HFF-Myc (cell line): ENCODE results near the gene OR51L1.

Source experiments
- DNase-seq: peaks from one replicate; pipeline ENCODE4 v3.0.0-alpha.2; 2011; ENCODE audit warnings: low read depth; ENCODE audit errors: extremely low read depth
- H3K4me3 ChIP-seq: replicated peaks from 2 replicates; pipeline ENCODE4 v1.5.1; 2011; ENCODE audit warnings: low read depth, mild to moderate bottlenecking, control low read depth, low read length
- TF ChIP-seq, protein P1 (sequence below): IDR thresholded peaks from 2 replicates; pipeline ENCODE4 v1.5.1; 2012; ENCODE audit warnings: mild to moderate bottlenecking, low read depth, low read length, control low read depth; ENCODE audit errors: missing control alignments

OR51L1 gene

DNA sequence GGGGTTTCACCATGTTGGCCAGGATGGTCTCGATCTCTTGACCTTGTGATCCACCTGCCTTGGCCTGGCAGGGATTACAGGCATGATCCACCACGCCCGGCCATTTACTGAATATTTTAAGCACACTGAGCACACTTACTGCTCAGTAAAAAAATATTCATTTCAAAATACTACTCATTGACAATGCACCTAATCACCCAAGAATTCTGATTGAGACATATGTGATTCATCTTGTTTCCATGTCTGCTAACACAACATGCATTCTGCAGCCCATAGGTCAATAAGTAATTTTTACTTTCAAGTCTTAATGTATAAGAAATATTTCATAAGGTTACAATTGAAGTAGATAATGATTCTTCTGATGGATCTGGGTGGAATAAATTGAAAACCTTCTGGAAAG, 47.4 kb downstream of the OR51L1 start:
- no peak for DNase-seq
- H3K4me3 ChIP-seq, result no peak overlapping the region
- TF ChIP-seq, protein P1, sequence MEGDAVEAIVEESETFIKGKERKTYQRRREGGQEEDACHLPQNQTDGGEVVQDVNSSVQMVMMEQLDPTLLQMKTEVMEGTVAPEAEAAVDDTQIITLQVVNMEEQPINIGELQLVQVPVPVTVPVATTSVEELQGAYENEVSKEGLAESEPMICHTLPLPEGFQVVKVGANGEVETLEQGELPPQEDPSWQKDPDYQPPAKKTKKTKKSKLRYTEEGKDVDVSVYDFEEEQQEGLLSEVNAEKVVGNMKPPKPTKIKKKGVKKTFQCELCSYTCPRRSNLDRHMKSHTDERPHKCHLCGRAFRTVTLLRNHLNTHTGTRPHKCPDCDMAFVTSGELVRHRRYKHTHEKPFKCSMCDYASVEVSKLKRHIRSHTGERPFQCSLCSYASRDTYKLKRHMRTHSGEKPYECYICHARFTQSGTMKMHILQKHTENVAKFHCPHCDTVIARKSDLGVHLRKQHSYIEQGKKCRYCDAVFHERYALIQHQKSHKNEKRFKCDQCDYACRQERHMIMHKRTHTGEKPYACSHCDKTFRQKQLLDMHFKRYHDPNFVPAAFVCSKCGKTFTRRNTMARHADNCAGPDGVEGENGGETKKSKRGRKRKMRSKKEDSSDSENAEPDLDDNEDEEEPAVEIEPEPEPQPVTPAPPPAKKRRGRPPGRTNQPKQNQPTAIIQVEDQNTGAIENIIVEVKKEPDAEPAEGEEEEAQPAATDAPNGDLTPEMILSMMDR, result no peak

DNA sequence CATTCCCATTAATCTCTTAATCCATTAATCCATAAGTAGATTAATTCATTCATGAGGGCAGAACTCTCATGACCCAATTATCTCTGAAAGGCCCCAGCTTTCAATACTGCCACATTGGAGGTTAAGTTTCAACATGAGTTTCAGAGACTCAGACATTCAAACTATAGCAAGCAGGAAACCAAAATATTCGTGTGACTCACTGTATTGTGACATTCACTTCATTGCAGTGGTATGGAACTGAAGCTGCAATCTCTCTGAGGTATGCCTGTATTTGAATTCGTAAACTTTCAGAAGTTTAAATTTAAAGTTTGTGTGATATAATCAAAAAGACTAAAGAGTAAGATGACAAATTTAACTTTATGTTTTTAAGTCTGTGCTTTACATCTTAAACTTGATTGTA, 48.7 kb downstream of the OR51L1 start:
- TF ChIP-seq, protein P1, result no peak
- DNase-seq, result no peak
- no peak overlapping the region for H3K4me3 ChIP-seq

DNA sequence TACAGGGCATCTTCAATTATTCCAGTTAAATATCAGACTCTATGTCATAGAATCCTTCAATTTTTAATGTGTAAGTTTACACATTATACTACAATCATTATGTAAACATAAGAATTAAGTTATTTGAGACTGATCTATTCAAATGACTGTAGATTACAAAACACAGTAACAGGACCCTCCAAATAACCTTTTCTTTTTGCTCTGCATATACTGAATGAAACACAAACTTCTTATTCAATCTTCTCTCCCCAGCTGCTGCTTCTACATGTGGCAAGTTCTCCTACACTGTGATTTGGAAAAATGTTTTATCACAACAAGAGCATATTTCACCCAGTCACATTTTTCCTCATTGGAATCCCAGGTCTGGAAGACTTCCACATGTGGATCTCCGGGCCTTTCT, 51.6 kb downstream of the OR51L1 start, which contains the start of gene OR52J3:
Gene OR52J3, plus strand, starts transcription at position 301 of the 400 bp plus-strand sequence. Its CDS starts 0 bp downstream, at position 301.
- no peak for DNase-seq
- TF ChIP-seq, protein P1, result no peak
- no peak within 1 kb of the TSS for H3K4me3 ChIP-seq

DNA sequence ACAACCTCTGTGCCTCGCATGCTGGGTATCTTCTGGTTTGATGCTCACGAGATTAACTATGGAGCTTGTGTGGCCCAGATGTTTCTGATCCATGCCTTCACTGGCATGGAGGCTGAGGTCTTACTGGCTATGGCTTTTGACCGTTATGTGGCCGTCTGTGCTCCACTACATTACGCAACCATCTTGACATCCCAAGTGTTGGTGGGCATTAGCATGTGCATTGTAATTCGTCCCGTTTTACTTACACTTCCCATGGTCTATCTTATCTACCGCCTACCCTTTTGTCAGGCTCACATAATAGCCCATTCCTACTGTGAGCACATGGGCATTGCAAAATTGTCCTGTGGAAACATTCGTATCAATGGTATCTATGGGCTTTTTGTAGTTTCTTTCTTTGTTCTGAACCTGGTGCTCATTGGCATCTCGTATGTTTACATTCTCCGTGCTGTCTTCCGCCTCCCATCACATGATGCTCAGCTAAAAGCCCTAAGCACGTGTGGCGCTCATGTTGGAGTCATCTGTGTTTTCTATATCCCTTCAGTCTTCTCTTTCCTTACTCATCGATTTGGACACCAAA, 52.2 kb downstream of the OR51L1 start:
- TF ChIP-seq, protein P1, result no peak
- H3K4me3 ChIP-seq, result no peak overlapping the region
- DNase-seq, result no peak
